Measurements from ENCODE around the gene KCNMA1.

KCNMA1 gene

GRCh38 chr10:77386365-77386764 is 251.2 kb downstream of the KCNMA1 start:
- DNase-seq = no peak

DNA sequence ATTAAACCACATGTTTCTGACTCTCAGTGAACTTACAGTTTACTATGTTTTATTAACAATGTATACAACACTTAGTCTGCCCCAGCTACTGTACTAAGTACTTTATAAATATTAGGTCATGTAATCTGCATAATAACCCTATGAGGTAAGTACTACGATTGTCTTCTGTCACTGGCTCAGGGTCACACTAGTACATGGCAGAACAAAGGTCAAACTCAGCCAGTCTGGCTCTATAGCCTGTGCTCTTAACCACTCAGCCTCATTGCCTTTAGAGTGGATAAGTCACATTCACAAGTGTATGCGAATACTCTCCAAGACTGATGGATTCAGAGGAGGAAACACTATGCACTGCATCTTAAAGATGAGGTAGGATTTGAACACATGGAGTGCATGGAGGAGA is 252.3 kb downstream of the KCNMA1 start:
- no peak for DNase-seq

DNA sequence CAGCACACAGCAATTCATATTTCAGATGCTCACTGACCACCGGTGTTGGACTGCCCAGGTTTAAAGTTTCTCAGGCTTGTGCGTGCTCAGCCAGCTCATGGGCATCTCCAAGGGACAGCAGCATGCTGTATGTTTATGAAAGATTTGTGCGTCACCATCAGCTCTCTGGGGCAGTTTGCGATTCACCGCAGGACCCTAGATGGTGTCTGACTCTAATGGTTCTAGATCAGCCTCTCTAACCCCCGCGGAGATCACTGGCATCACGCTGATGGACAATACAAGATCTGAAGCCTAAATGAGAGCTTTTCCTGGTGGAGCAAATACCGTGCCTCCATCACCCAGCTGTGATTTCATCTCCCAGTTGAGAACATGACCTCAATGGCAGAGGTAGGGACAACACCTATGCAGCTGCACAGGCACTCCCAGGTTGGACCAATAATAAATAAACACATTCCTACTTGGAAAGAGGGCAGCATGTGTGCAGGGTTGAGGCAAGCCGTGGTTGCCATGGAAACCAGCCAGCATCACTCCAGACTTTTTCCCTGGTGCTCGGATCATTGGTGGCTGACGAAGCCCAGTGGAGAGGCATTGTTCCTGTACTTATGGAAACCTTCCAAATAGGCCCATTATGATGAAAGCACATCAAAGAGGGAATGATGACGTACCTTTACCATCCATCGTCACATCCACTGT is 253.6 kb downstream of the KCNMA1 start:
- no peak for DNase-seq

DNA sequence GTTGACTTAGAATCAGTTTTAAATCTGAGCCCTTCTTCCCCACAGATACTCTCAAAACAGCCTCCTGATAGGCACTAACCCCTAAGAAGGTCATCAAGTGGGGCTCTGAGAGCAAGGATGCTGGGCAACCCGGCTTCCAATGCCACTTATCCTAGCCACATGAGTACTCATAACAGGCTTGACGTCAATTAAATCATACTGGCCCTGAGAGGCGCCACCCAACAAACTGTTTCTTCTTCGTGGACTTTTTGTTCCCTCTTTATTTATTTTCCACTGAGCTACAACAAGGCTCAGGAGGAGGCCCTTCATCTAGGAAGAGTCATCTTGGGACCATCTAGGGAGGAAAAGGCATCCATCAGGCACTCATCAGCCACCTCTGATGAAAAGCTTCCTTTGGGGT is 255.9 kb downstream of the KCNMA1 start:
- no peak for DNase-seq

- no peak for DNase-seq
Observed at GRCh38 chr10:77380723-77381122, 256.9 kb downstream of the KCNMA1 start.

- DNase-seq = no peak
Observed at GRCh38 chr10:77380191-77380590, 257.4 kb downstream of the KCNMA1 start.

DNA sequence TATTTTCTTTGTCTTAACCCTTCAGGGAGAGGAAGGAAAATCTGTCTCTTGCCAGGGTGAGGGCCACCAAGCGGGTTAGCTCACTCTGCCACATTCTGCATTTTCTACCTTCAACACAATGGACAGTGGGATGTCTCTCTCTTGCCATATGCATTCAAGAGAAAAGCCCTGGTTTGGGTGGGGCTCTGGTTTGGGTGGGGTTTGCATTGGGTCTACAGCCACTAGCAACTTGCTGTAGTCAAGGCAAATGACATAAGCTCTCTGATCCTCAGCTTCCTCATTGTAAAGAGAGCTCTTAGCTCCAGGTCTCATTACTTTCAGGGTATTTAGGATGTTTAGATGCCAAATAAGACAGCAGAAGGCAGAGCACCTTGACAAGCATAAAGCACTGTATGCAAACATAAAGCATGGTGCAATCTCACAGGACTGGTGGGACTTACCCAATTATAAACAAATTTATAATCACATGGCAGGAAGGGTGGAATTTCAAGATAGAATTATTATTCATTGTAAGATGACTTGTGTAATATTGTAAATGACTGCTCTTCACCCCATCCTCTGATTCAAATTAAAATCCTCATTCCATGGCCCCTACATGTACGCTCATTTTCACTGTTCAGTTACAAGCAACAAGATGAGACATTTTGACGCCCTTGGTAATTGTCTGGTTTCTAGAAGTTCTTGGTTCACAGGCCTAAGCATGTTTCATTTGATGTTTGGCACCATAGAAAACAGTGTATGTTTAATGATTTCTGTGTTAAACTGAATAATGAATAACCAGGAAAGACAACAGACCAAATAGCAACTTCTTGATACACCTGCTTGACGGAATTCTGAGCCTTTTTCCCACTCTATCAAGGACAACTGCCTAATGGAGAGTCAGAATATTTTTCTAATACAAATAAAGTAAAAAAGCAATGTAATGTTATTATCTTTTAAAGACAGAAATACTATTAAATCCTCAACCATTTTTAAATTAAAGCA is 258.9 kb downstream of the KCNMA1 start:
- no peak for DNase-seq

DNA sequence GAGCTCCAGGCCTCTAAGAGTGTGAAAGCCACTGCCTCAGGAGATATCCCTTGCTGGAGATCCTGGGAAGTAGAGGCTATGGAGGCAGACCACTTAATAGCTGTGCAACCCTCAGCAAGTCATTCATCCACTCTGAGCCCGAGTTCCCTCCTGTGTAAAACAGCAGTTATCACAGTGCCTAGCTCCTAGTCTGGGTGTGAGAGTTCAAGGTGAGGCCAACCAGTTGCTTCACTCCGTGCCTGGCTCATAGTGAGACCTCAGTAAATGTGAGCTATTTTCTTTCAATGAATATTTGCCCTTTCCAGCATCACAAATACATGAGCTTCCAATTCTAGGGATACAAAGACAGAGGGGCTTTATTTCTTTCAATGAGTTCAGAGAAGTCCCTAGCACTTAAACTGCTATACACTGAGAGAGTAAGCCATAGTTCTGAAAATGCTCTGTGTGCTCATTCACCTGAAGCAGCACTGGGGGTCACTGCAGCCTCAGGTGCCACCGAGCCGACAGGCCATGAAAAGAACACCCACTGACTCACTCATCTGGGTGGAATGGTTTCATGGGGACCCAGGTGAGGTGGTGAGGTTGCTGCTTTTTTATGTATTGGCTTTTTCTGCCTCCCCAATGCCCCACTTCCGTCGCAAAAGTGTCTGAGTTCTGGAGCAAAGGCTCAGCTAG is 259.8 kb downstream of the KCNMA1 start:
- no peak for DNase-seq

- no peak for DNase-seq
Observed at GRCh38 chr10:77377034-77377433, 260.6 kb downstream of the KCNMA1 start.

DNA sequence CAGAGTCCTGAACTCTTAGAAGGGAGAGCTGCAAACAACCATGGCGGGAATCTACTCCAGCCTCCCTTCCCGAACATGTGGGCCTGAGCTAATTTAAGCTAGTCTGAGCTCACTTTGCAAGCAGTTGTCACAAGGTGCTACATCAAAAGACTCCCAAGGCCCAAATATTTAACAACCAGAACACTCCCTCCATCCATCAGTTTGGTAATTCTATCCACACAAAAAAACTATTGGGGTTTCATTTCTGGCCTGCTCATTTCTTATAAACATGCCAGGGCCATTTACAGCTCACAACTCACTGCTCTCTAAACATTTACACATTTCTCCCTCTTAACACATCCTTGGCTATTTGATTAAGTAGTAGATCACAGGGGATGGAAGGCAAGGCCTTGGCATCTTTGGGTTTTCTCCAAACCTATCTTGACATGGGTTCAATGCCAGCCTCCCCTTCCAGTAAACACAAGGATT is 263.4 kb downstream of the KCNMA1 start:
- no peak for DNase-seq

GRCh38 chr10:77371848-77372799 is 265.5 kb downstream of the KCNMA1 start:
- DNase-seq = no peak

DNA sequence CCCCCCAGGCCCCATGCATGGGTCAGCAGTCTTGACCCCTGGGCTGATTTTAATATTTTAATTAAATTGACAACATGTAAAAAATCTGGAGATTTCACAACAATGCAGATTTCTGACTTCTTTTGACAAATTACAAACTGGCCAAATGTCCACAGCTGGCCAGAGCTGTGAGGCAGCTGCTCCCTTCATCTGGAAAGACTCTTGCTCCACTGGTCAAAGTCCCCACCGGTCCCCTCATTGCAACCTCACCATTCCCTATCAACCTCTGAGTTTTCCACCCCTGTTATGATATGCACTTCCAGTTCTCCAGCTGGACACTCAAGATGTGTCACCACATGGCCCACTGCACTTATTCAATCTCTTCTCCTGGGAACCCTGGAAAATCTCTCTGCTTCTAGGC is 266.2 kb downstream of the KCNMA1 start:
- no peak for DNase-seq

DNA sequence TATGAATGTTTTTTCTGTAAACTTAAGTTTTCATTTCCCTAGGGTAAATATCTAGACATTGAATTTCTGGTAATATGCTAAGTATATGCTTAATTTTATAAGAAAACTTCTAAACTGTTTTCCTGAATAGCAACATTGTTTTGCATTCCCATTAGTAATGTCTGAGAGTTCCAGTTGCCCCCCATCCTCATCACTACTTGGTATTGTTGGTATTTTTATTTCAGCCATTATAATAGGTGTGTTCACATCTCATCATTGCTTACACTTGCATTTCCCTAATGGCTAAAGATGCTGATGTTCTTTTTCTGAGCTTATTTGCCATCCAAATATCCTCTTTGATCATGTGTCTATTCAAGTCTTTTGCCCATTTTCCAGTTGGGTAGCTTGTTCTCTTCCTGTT is 269.6 kb downstream of the KCNMA1 start:
- no peak for DNase-seq

GRCh38 chr10:77363210-77363609 is 274.4 kb downstream of the KCNMA1 start:
- no peak for DNase-seq

GRCh38 chr10:77361831-77362230 is 275.8 kb downstream of the KCNMA1 start:
- DNase-seq = no peak

GRCh38 chr10:77361426-77361825 is 276.2 kb downstream of the KCNMA1 start:
- DNase-seq = no peak

DNA sequence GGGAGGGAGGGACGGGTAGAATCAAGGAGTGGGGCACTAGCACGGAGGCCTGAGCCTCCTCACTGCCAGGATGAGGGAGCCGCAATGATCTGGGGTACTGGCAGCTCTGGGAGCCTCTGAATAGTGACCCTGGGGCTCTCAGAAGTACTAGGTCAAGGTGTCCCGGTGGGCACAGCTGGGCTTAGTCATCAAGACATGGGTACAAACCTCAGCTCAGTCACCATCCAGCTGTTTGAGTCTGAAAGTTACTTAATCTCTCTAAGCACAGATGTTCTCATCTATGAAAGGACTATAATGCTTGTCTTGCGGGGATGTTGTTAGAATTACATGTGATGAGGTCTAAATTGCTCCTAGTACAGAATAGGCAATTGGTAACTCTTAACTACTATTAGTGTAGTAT is 276.8 kb downstream of the KCNMA1 start:
- no peak for DNase-seq

DNA sequence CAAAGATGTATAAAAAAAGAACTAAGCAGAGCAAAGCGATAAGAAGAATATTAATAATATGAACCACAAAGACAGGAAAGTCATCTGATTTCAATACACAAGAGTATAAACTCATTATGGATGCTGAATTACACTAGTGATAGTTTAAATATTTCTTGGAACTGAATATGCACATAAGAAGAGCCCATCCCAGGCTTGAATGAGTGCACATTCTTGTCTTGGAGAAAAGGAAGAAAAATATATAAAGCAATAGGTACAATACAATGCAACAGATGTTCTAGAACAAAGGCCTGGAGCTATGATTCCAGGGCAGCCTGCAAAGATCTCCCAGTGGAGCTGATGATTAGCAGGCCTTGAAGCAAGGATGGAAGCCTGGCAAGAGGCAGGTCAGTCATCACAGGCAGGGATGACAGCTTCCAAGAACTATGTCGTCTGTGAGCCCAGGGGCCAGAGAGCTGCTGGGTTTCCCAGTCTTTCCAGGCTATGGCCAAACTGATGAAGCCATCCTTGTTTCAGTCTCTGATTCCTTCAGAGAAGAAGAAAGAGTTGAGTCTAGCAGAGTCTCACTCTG is 277.6 kb downstream of the KCNMA1 start:
- DNase-seq = no peak

GRCh38 chr10:77359287-77359691 is 278.3 kb downstream of the KCNMA1 start:
- no peak for DNase-seq

DNA sequence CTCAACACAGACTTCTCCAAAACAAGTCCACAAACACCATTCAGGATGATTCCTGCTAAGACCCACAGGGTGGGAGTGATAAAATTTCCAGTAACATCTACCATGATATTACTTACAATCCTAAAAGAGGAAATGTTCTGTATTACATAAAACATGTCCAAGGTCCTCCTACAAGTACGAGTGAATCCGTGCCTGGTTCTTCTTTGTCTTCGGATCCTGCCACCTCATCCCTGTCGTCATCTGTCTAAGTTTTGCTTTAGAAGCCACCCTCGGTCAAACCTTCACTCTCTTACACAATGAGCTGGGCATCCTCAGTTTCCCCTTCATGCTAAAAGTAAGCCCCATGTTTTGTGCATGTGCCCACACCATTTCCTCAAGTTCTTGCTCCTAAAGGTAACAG is 279.0 kb downstream of the KCNMA1 start:
- no peak for DNase-seq

DNA sequence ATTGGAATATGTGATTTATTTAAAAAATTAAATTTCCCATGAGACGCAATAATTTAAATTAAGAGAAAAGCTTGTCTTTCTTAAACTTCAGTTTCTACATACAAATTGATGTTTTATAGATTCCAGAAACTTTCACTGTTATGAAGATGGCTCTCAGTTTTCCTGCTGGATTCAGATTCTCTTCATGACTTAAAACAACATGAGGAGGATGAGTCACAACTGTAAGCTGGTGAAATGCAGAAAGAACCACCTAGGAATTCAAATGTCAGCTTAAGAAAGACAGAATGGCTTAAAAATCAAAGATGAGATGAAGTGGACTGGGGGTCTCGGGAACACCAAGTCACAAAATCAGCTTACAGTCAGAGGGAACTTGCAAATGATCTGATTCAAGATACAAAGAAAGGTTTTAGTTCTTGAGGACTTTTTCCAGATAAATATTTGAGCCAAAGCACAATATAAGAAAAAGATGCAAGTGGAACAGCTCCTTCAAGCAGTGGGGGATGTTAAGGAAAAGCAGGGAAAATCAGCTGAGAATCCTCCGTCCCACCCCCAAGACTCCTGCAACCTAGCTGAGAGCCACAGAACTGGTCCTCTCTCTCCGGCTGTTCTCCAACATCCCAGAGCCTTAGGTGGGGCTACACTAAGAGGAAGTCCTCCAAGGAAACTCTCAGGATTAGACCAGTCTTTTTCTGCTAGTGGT is 279.8 kb downstream of the KCNMA1 start:
- no peak for DNase-seq

Data from NCI-H1092 (cell line).